Muscle layer of colon (tissue), 2 donors: ENCODE measurements around the gene UBE2QL1.

ENCODE experiments used
- H3K27ac ChIP-seq: one replicate; pipeline ENCODE4 v1.7.0; 2013; ENCODE audit warnings: low read depth, mild to moderate bottlenecking, low read length, moderate library complexity
- H3K27me3 ChIP-seq, 2 donors: one replicate each; pipeline ENCODE4 v1.7.0; 2013; ENCODE audit warnings: low read length in 2 of 2, mild to moderate bottlenecking in 2 of 2; ENCODE audit not compliant: insufficient read depth in 2 of 2, control insufficient read depth in 1 of 2
- H3K36me3 ChIP-seq: one replicate; pipeline ENCODE4 v1.7.0; 2013; ENCODE audit warnings: mild to moderate bottlenecking, low read length; ENCODE audit not compliant: insufficient read depth
- H3K4me1 ChIP-seq: one replicate; pipeline ENCODE4 v1.7.0; 2013; ENCODE audit warnings: mild to moderate bottlenecking, low read length; ENCODE audit not compliant: insufficient read depth
- H3K4me3 ChIP-seq, 2 donors: one replicate each; pipeline ENCODE4 v1.7.0; 2013; ENCODE audit warnings: low read length in 2 of 2, low read depth in 1 of 2, mild to moderate bottlenecking in 1 of 2, moderate library complexity in 1 of 2
- H3K9ac ChIP-seq: one replicate; pipeline ENCODE4 v1.7.0; 2013; ENCODE audit warnings: low read length
- H3K9me3 ChIP-seq: one replicate; pipeline ENCODE4 v1.7.0; 2013; ENCODE audit warnings: mild to moderate bottlenecking, low read length
- donor health status: abdominal sarcoma.
- donor health status: Adenocarcinoma of cecum.

The UBE2QL1 gene, protein sequence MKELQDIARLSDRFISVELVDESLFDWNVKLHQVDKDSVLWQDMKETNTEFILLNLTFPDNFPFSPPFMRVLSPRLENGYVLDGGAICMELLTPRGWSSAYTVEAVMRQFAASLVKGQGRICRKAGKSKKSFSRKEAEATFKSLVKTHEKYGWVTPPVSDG

GRCh38 chr5:6448622-6449464 lies at the start of gene UBE2QL1:
Gene UBE2QL1, plus strand, starts transcription at chr5:6448859. Its CDS starts 35 bp downstream, at chr5:6448894.
- Histone ChIP-seq H3K27ac (peak within 1 kb of the TSS; percentile 32), H3K27me3 (peaks cover 0 to 6% of the 10 kb centered on the region in 2 donors), H3K4me3 (peak within 1 kb of the TSS; percentile 68 to 74)

GRCh38 chr5:6399980-6400910 lies 48.4 kb upstream of the UBE2QL1 start:
- Histone ChIP-seq H3K4me1 (no peaks in the 10 kb centered on the region), H3K36me3 (no peaks in the 10 kb centered on the region), H3K27ac (no peak overlapping the region), H3K9ac (no peak overlapping the region), H3K4me3 (no peak overlapping the region), H3K9me3 (no peaks in the 10 kb centered on the region), H3K27me3 (no peaks in the 10 kb centered on the region)

More at GRCh38 chr5:6448622-6449464, at the start of gene UBE2QL1:
- Histone ChIP-seq H3K4me1 (peaks cover 19% of the 10 kb centered on the region), H3K9ac (peak within 1 kb of the TSS; percentile 34), H3K9me3 (no peaks in the 10 kb centered on the region), H3K36me3 (no peaks in the 10 kb centered on the region)

DNA sequence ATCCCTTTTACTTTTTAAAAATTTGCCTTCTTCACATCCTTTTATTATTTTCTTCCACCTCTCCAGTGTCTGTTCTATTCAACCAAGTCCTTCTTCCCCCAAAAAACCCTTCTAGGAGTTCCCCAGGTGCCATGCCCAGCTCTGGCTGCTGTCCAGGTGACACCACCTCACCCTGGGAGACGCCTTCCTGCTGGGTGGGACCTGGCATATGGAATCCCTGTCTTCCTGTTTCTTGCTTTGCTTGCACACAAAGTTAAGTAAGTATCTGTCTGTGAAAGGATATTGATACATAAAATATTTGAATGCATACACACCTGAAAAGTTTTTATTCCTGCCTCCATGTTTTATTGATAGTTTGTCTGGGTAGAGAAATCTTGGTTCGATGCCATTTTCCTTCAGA lies 47.2 kb upstream of the UBE2QL1 start:
- H3K27me3 ChIP-seq = no peaks in the 10 kb centered on the region
- H3K4me3 ChIP-seq = no peak overlapping the region
- H3K4me1 ChIP-seq = no peaks in the 10 kb centered on the region
- H3K36me3 ChIP-seq = no peaks in the 10 kb centered on the region
- H3K9ac ChIP-seq = no peak overlapping the region
- H3K9me3 ChIP-seq = no peaks in the 10 kb centered on the region
- H3K27ac ChIP-seq = no peak overlapping the region

DNA sequence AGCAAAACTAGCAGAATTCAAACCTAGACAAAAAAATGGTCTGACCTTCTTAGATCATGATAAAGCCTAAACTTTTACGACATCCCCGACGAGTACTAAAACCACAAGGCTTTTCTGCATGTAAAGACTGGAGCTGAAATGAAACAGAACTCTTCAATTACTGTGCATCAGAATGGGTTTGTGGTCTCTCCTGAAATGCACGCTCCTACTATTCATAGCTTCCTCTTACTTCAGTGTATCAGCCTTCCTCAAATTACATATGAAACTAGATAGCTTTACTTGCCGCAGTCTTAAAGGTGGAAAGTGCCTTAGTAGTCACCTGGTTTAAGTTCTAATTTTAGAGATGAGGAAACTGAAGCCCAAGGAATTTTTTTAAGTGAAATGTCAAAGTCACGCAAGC lies 45.7 kb upstream of the UBE2QL1 start:
- Histone ChIP-seq H3K27ac (no peak overlapping the region), H3K36me3 (no peaks in the 10 kb centered on the region), H3K27me3 (peaks cover 0 to 4% of the 10 kb centered on the region in 2 donors), H3K9ac (no peak overlapping the region), H3K9me3 (no peaks in the 10 kb centered on the region), H3K4me1 (no peaks in the 10 kb centered on the region), H3K4me3 (no peak overlapping the region)

- H3K9me3 ChIP-seq = no peaks in the 10 kb centered on the region
- H3K36me3 ChIP-seq = no peaks in the 10 kb centered on the region
- H3K27ac ChIP-seq = no peak overlapping the region
- no peaks in the 10 kb centered on the region for H3K4me1 ChIP-seq
- no peak overlapping the region for H3K9ac ChIP-seq
- H3K27me3 ChIP-seq = peaks cover 0 to 4% of the 10 kb centered on the region in 2 donors
- H3K4me3 ChIP-seq = no peak overlapping the region
Measured at GRCh38 chr5:6403416-6403815, 45.2 kb upstream of the UBE2QL1 start.

DNA sequence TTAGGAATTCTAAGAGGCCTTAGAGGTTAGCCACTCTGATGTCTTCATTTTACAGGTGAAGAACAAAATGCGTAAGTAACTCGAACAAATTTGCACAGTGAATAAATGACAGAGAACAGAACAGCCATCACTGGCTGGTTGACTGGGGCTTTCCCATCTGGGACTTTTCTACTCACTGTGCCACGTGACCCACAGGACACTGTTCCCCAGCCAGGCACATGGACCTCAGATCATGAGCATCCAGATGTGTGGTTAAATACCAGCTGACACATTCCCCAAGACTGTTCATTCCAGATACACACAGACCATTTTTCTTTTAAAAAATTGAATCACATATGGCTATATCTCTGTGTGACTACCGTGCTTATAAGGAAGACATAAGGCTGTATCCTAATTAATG lies 44.5 kb upstream of the UBE2QL1 start:
- Histone ChIP-seq H3K36me3 (no peaks in the 10 kb centered on the region), H3K27me3 (peaks cover 0 to 4% of the 10 kb centered on the region in 2 donors), H3K9me3 (no peaks in the 10 kb centered on the region), H3K4me1 (no peaks in the 10 kb centered on the region), H3K9ac (no peak overlapping the region), H3K27ac (no peak overlapping the region), H3K4me3 (no peak overlapping the region)

GRCh38 chr5:6405591-6405990 lies 43.1 kb upstream of the UBE2QL1 start:
- H3K9me3 ChIP-seq = no peaks in the 10 kb centered on the region
- H3K27ac ChIP-seq = no peak overlapping the region
- H3K4me3 ChIP-seq = no peak overlapping the region
- no peaks in the 10 kb centered on the region for H3K4me1 ChIP-seq
- peaks cover 0 to 4% of the 10 kb centered on the region in 2 donors for H3K27me3 ChIP-seq
- H3K36me3 ChIP-seq = no peaks in the 10 kb centered on the region
- no peak overlapping the region for H3K9ac ChIP-seq

GRCh38 chr5:6407558-6408259 lies 41.0 kb upstream of the UBE2QL1 start:
- no peaks in the 10 kb centered on the region for H3K36me3 ChIP-seq
- no peak overlapping the region for H3K4me3 ChIP-seq
- H3K9me3 ChIP-seq = no peaks in the 10 kb centered on the region
- no peaks in the 10 kb centered on the region for H3K4me1 ChIP-seq
- no peak overlapping the region for H3K27ac ChIP-seq
- H3K27me3 ChIP-seq = peaks cover 0 to 4% of the 10 kb centered on the region in 2 donors
- H3K9ac ChIP-seq = no peak overlapping the region

GRCh38 chr5:6408260-6408596 lies 40.4 kb upstream of the UBE2QL1 start:
- H3K27me3 ChIP-seq = peaks cover 0 to 4% of the 10 kb centered on the region in 2 donors
- no peaks in the 10 kb centered on the region for H3K9me3 ChIP-seq
- H3K4me1 ChIP-seq = no peaks in the 10 kb centered on the region
- no peak overlapping the region for H3K4me3 ChIP-seq
- H3K27ac ChIP-seq = no peak overlapping the region
- H3K36me3 ChIP-seq = no peaks in the 10 kb centered on the region
- no peak overlapping the region for H3K9ac ChIP-seq

DNA sequence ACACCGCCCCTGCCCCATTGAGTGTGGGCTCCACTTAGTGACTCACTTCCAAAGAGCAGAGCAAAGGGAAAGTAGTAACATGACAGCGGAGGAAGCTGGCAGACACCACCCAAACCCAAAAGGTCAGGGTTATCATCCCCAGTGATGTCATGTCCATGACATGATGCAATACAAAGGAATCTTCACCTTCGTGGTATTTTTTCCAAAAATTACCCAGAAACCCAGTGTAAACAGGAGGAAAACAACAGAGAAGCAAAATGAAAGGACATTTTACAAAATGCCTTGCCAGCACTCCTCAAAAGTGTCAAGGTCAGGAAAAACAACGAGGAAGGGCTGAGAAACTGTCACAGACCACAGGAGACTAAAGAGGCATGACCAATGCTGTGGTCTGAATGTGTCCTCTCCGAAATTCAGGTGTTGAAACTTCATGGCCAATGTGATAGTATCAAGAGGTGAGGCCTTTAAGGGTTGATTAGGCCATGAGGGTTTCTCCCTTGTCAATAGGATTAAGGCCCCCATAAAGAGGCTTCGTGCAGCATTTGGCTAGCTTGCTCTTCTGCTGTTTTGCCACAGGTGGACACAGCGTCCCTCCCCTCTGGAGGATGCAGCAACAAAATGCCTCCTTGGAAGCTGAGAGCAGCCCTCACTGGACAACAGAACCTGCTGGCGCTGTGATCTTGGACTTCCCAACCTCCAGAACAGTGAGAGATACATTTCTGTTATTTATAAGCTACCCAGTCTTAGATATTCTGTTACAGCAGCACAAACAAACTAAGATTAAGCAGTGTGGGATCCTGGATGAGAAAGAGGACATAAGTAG lies 39.8 kb upstream of the UBE2QL1 start:
- H3K4me1 ChIP-seq = no peaks in the 10 kb centered on the region
- H3K9me3 ChIP-seq = no peaks in the 10 kb centered on the region
- H3K4me3 ChIP-seq = no peak overlapping the region
- no peak overlapping the region for H3K27ac ChIP-seq
- H3K27me3 ChIP-seq = peaks cover 0 to 4% of the 10 kb centered on the region in 2 donors
- H3K9ac ChIP-seq = no peak overlapping the region
- no peaks in the 10 kb centered on the region for H3K36me3 ChIP-seq
